ENCODE data around the gene F2RL3.

GRCh38 chr19:16915135-16915534 lies 26.3 kb downstream of the F2RL3 start:
- no peak for TF ChIP-seq CHD2 (IDR thresholded peaks at IDR 0.05; ENCODE audit: low read depth, low read length)
- no peak for TF ChIP-seq USF2 (CRISPR knock-in tag; IDR thresholded peaks at IDR 0.05)
- TF ChIP-seq SMARCC2 (IDR thresholded peaks at IDR 0.05; ENCODE audit: low read depth) = no peak
- TF ChIP-seq XRCC4 (IDR thresholded peaks at IDR 0.05; ENCODE audit: extremely low read depth, insufficient read depth, insufficient read length) = no peak
- TF ChIP-seq KAT7 (CRISPR knock-in tag; IDR thresholded peaks at IDR 0.05; ENCODE audit: borderline replicate concordance) = no peak
- no peak for TF ChIP-seq ETS1 (conservative IDR thresholded peaks at IDR 0.05; ENCODE audit: control insufficient read depth, low read depth, low read length)
- no peak for TF ChIP-seq ZNF121 (CRISPR knock-in tag; conservative IDR thresholded peaks at IDR 0.05)
- no peak for TF ChIP-seq E2F5 (CRISPR knock-in tag; IDR thresholded peaks at IDR 0.05)
- TF ChIP-seq HDAC6 (IDR thresholded peaks at IDR 0.05; ENCODE audit: low read depth, low read length) = no peak
